Upper lobe of left lung (tissue), 4 donors: ENCODE results near the gene ACD.
A peak's percentile ranks its signal among the peaks of the same experiment; 100 is the strongest.

Experiments used
- CTCF ChIP-seq, 6 experiments: fragments of 450-650 bp in 4 of 6; fragments of 200-600 bp in 2 of 6; sonication (generic) in 2 of 6; IDR thresholded peaks; one replicate each; pipeline ENCODE4 v1.5.1; 2016 to 2019; ENCODE audit warnings: antibody characterized with exemption in 6 of 6
- EP300 ChIP-seq, 4 donors: sonication (generic); formaldehyde crosslinking; IDR thresholded peaks; one replicate each; pipeline ENCODE4 v1.5.1; 2017; ENCODE audit warnings: antibody characterized with exemption in 4 of 4, control low read depth in 2 of 4
- POLR2A ChIP-seq, 4 donors: fragments of 450-650 bp; IDR thresholded peaks; one replicate each; pipeline ENCODE4 v1.5.1; 2016 to 2017; ENCODE audit warnings: antibody characterized with exemption in 4 of 4, mild to moderate bottlenecking in 2 of 4
- POLR2AphosphoS5 ChIP-seq, 2 donors: sonication (generic); formaldehyde crosslinking; IDR thresholded peaks; one replicate each; pipeline ENCODE4 v1.5.1; 2017; ENCODE audit warnings: antibody characterized with exemption in 2 of 2

GRCh38 chr16:67660564-67661028, 536 bp upstream of the ACD start, which contains the start of gene PARD6A:
- TF ChIP-seq POLR2AphosphoS5 (IDR thresholded peaks at IDR 0.05) = peak; percentile 10 to 49
- peak in 4 of 6 experiments; percentile 33 to 72 (median 60) for TF ChIP-seq CTCF (IDR thresholded peaks at IDR 0.05)
- peak in 2 of 4 donors; percentile 21 to 49 for TF ChIP-seq POLR2A (IDR thresholded peaks at IDR 0.05)
- TF ChIP-seq EP300 (IDR thresholded peaks at IDR 0.05) = no peak
